HEK293 (cell line): ENCODE results near the gene STEAP3.

Experiments used
- KLF1 ChIP-seq: fragments of 450-650 bp; formaldehyde crosslinking; IDR thresholded peaks from 2 replicates; pipeline ENCODE4 v1.5.1; 2016; ENCODE audit warnings: missing biosample characterization, missing genetic modification characterization
- TCF7L2 ChIP-seq: IDR thresholded peaks from 2 replicates; pipeline ENCODE4 v1.6.1; 2011; ENCODE audit warnings: low read depth, mild to moderate bottlenecking, inconsistent platforms, low read length, moderate library complexity, borderline replicate concordance
- YY1 ChIP-seq: fragments of 450-650 bp; formaldehyde crosslinking; IDR thresholded peaks from 2 replicates; pipeline ENCODE4 v1.5.1; 2018; ENCODE audit warnings: missing biosample characterization, missing genetic modification characterization
- ZBTB7A ChIP-seq: fragments of 450-650 bp; formaldehyde crosslinking; IDR thresholded peaks from 2 replicates; pipeline ENCODE4 v1.5.1; 2016; ENCODE audit warnings: low read depth, missing biosample characterization, missing genetic modification characterization
- ZNF433 ChIP-seq: fragments of 450-650 bp; formaldehyde crosslinking; IDR thresholded peaks from 2 replicates; pipeline ENCODE4 v1.5.1; 2016; ENCODE audit warnings: missing biosample characterization, missing genetic modification characterization, low read depth
- ZNF501 ChIP-seq: fragments of 450-650 bp; formaldehyde crosslinking; IDR thresholded peaks from 2 replicates; pipeline ENCODE4 v1.5.1; 2016; ENCODE audit warnings: missing biosample characterization, missing genetic modification characterization
- ZNF521 ChIP-seq: fragments of 450-650 bp; formaldehyde crosslinking; IDR thresholded peaks from 2 replicates; pipeline ENCODE4 v1.5.1; 2017; ENCODE audit warnings: missing biosample characterization, mild to moderate bottlenecking, missing genetic modification characterization
- ZNF585B ChIP-seq: fragments of 450-650 bp; formaldehyde crosslinking; IDR thresholded peaks from 2 replicates; pipeline ENCODE4 v1.5.1; 2016; ENCODE audit warnings: missing biosample characterization, missing genetic modification characterization
- ZNF629 ChIP-seq: fragments of 450-650 bp; formaldehyde crosslinking; IDR thresholded peaks from 2 replicates; pipeline ENCODE4 v1.5.1; 2017; ENCODE audit warnings: missing biosample characterization, missing genetic modification characterization
- ZNF76 ChIP-seq: fragments of 450-650 bp; formaldehyde crosslinking; IDR thresholded peaks from 2 replicates; pipeline ENCODE4; 2016; ENCODE audit warnings: low read depth, missing biosample characterization, missing genetic modification characterization, borderline replicate concordance
- ZNF791 ChIP-seq: fragments of 450-650 bp; formaldehyde crosslinking; IDR thresholded peaks from 2 replicates; pipeline ENCODE4 v1.5.1; 2016; ENCODE audit warnings: missing biosample characterization, missing genetic modification characterization
- ZNF830 ChIP-seq: fragments of 450-650 bp; IDR thresholded peaks from 2 replicates; pipeline ENCODE4 v1.5.0; 2018; ENCODE audit warnings: missing biosample characterization, missing genetic modification characterization, low read depth, mild to moderate bottlenecking, moderate library complexity
- TF ChIP-seq, protein P1 (sequence below): fragments of 450-650 bp; formaldehyde crosslinking; IDR thresholded peaks from 2 replicates; pipeline ENCODE4 v1.5.1; 2016; ENCODE audit warnings: missing biosample characterization, missing genetic modification characterization
- TF ChIP-seq, protein P2 (sequence below): fragments of 450-650 bp; formaldehyde crosslinking; conservative IDR thresholded peaks from 2 replicates; pipeline ENCODE4 v1.5.1; 2016; ENCODE audit warnings: low read depth, missing biosample characterization, missing genetic modification characterization

DNA sequence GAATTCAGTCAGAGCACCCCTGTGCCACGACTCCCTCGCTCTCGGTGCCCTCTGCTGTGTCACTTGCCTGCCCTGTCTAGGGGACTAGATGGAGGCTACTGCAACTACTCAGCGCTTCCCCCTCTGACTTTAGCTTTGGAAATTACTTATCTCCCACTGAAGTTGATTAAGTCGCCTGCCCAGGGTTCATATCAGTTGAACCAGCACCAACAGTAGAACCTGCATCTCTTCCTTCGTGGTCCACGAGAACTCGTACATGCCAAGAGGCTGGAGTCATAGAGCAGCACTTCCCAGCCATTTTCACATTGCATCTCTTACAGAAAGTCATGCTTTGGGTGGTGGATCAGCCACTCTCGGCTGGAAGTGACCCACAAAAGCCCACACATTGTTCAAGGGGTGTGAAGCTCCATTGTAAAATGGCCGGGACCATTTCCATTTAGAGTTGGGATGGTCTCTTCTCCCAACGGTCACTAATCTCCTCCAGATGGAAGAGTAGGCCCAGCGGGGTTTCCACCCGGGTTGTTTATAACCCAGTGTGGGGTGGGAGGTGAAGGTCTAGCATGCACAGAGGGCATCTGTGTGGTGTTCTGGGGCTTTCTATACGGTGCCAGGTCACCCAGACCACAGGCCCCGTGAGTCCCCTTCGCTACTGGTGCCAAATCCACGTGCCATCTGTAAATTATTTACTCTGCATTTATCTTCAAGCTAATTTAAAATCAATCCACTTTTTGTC lies 38.0 kb downstream of the STEAP3 start:
- TF ChIP-seq ZNF501 (tag by site-specific recombination) (no peak), YY1 (no peak), ZNF629 (tag by site-specific recombination) (no peak), ZNF830 (tag by site-specific recombination) (no peak), ZNF521 (tag by site-specific recombination) (no peak), ZBTB7A (tag by site-specific recombination) (no peak), KLF1 (tag by site-specific recombination) (no peak), ZNF76 (tag by site-specific recombination) (no peak), ZNF791 (tag by site-specific recombination) (no peak), ZNF585B (tag by site-specific recombination) (no peak), TCF7L2 (no peak), ZNF433 (tag by site-specific recombination) (no peak)
- TF ChIP-seq, protein P1, sequence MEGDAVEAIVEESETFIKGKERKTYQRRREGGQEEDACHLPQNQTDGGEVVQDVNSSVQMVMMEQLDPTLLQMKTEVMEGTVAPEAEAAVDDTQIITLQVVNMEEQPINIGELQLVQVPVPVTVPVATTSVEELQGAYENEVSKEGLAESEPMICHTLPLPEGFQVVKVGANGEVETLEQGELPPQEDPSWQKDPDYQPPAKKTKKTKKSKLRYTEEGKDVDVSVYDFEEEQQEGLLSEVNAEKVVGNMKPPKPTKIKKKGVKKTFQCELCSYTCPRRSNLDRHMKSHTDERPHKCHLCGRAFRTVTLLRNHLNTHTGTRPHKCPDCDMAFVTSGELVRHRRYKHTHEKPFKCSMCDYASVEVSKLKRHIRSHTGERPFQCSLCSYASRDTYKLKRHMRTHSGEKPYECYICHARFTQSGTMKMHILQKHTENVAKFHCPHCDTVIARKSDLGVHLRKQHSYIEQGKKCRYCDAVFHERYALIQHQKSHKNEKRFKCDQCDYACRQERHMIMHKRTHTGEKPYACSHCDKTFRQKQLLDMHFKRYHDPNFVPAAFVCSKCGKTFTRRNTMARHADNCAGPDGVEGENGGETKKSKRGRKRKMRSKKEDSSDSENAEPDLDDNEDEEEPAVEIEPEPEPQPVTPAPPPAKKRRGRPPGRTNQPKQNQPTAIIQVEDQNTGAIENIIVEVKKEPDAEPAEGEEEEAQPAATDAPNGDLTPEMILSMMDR: no peak
- TF ChIP-seq, protein P2, sequence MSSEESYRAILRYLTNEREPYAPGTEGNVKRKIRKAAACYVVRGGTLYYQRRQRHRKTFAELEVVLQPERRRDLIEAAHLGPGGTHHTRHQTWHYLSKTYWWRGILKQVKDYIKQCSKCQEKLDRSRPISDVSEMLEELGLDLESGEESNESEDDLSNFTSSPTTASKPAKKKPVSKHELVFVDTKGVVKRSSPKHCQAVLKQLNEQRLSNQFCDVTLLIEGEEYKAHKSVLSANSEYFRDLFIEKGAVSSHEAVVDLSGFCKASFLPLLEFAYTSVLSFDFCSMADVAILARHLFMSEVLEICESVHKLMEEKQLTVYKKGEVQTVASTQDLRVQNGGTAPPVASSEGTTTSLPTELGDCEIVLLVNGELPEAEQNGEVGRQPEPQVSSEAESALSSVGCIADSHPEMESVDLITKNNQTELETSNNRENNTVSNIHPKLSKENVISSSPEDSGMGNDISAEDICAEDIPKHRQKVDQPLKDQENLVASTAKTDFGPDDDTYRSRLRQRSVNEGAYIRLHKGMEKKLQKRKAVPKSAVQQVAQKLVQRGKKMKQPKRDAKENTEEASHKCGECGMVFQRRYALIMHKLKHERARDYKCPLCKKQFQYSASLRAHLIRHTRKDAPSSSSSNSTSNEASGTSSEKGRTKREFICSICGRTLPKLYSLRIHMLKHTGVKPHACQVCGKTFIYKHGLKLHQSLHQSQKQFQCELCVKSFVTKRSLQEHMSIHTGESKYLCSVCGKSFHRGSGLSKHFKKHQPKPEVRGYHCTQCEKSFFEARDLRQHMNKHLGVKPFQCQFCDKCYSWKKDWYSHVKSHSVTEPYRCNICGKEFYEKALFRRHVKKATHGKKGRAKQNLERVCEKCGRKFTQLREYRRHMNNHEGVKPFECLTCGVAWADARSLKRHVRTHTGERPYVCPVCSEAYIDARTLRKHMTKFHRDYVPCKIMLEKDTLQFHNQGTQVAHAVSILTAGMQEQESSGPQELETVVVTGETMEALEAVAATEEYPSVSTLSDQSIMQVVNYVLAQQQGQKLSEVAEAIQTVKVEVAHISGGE (tag by site-specific recombination): no peak
